Endothelial cell of umbilical vein (primary cell): Measurements from ENCODE around the gene WASL.

Source experiments
- EZH2 ChIP-seq: IDR thresholded peaks from 2 replicates; pipeline ENCODE4 v1.6.1; 2012; ENCODE audit warnings: borderline replicate concordance, low read depth, mild to moderate bottlenecking, moderate library complexity, low read length, inconsistent platforms; ENCODE audit not compliant: severe bottlenecking
- POLR2A ChIP-seq: IDR thresholded peaks from 2 replicates; pipeline ENCODE4 v1.6.1; 2012; ENCODE audit warnings: low read depth, mild to moderate bottlenecking, control low read depth, low read length
- POLR2AphosphoS5 ChIP-seq: IDR thresholded peaks from 2 replicates; pipeline ENCODE4 v1.6.1; 2012; ENCODE audit warnings: low read depth, mild to moderate bottlenecking, control low read depth, low read length, moderate library complexity; ENCODE audit not compliant: insufficient read depth
- TF ChIP-seq, protein P1 (sequence below), 2 donors: IDR thresholded peaks; 1 replicate in 1 of 2; 2 replicates in 1 of 2; pipeline ENCODE4 v1.5.1; 2011; ENCODE audit warnings: low read length in 2 of 2, mild to moderate bottlenecking in 2 of 2, moderate library complexity in 2 of 2, control low read depth in 1 of 2, inconsistent platforms in 1 of 2, low read depth in 1 of 2; ENCODE audit not compliant: insufficient read depth in 1 of 2; ENCODE audit errors: extremely low read depth in 1 of 2
- TF ChIP-seq, protein P2 (sequence below): IDR thresholded peaks from 2 replicates; pipeline ENCODE4 v1.6.1; 2011; ENCODE audit not compliant: insufficient read depth, insufficient read length

DNA sequence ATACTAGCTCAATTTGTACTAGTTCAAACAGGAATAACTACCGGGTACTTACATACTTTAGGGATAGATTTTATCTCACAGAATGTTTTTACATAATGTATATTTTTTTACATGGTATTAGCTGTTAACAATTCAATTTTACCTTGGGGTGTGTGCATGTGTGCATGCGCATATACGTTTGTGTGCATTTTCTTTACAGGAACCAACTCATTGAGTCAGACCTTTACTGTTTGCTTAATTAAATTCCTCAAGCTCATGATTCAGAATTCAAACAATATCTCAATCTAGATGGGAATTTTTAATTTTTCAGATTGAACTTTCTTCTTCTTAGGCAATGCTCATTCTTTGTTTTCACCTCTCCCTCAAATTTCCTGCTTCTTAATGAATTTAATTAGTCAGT is 24.7 kb upstream of the WASL start:
- TF ChIP-seq EZH2, result no peak
- TF ChIP-seq, protein P1, sequence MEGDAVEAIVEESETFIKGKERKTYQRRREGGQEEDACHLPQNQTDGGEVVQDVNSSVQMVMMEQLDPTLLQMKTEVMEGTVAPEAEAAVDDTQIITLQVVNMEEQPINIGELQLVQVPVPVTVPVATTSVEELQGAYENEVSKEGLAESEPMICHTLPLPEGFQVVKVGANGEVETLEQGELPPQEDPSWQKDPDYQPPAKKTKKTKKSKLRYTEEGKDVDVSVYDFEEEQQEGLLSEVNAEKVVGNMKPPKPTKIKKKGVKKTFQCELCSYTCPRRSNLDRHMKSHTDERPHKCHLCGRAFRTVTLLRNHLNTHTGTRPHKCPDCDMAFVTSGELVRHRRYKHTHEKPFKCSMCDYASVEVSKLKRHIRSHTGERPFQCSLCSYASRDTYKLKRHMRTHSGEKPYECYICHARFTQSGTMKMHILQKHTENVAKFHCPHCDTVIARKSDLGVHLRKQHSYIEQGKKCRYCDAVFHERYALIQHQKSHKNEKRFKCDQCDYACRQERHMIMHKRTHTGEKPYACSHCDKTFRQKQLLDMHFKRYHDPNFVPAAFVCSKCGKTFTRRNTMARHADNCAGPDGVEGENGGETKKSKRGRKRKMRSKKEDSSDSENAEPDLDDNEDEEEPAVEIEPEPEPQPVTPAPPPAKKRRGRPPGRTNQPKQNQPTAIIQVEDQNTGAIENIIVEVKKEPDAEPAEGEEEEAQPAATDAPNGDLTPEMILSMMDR (IDR thresholded peaks at IDR 0.05; ENCODE audit: extremely low read depth in 1 of 2, insufficient read depth in 1 of 2, low read depth in 1 of 2, low read length in 2 of 2), result no peak
- no peak for TF ChIP-seq POLR2A
- TF ChIP-seq, protein P2, sequence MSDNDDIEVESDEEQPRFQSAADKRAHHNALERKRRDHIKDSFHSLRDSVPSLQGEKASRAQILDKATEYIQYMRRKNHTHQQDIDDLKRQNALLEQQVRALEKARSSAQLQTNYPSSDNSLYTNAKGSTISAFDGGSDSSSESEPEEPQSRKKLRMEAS, result no peak
- no peak for TF ChIP-seq POLR2AphosphoS5
